A549 treated with dexamethasone at 1 μM for 4 hours (cell line): Measurements from ENCODE around the gene OPN1LW. TPM values are rescaled to one million over a fixed set of nuclear protein-coding genes. Genes with fewer than 3 reads are reported as not detected.

Experiments
- total RNA-seq: library from RNA; stranded (reverse); fragments of 200-300 nt; extraction: Qiagen RNA extraction; gene quantifications from 5 replicates; pipeline ENCODE4 v1.2.3, GENCODE V29; 2022

Gene OPN1LW
- total RNA-seq, result not detected in 5 replicates

DNA sequence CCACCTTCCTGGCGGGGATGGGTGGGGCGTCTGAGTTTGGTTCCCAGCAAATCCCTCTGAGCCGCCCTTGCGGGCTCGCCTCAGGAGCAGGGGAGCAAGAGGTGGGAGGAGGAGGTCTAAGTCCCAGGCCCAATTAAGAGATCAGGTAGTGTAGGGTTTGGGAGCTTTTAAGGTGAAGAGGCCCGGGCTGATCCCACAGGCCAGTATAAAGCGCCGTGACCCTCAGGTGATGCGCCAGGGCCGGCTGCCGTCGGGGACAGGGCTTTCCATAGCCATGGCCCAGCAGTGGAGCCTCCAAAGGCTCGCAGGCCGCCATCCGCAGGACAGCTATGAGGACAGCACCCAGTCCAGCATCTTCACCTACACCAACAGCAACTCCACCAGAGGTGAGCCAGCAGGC lies at the start of gene OPN1LW:
Gene OPN1LW (plus strand): TSS at position 234 of the 400 bp plus-strand sequence. CDS start 41 bp downstream, at position 275.

DNA sequence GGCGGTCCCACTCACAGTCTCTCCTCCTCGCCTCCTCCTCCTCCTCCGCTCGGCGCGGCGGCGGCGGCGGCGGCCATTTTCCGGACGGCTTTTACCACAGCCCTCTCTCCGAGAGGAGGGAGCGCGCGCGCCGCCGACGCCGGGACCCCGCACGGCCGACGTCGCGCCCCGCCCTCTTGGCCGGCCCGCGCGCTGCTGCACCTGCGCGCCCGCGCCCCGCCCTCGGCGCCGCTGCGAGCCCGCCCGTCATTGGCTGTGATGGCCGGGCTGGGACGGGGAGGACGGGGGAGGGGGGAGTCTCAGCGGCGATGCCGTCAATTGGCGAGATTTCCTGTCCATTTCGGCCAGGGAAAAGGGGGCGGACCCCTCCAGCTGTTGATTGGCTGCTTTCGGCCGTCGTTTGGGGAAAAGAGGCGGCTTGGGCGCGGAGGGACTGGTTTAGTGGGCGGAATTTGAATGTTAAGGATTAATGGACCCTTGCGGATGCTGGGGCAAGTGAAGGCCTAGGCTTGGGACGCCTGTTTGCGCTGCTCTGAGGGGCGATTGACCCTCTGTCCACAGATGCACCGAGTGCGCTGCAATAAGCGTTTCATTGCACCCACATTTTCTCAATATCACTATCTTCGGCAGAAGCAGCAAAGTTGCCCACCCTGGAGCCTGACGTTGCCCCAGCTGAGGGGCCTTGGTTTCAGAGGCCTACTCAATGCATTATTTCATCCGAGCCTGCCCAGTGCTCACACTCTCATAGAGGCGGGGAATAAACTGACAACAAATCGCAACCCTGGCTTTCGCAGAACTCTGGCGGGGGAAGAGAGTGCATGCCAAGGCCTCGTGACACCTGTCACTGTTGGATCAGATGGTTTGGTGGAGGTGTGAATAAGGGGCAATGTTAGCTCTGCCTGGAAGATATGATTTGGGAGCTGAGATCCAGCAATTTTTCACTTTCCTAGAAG lies 46.2 kb upstream of the OPN1LW start, which contains the start of gene MECP2:
Gene MECP2 (minus strand): TSS at position 129 of the 953 bp plus-strand sequence.

DNA sequence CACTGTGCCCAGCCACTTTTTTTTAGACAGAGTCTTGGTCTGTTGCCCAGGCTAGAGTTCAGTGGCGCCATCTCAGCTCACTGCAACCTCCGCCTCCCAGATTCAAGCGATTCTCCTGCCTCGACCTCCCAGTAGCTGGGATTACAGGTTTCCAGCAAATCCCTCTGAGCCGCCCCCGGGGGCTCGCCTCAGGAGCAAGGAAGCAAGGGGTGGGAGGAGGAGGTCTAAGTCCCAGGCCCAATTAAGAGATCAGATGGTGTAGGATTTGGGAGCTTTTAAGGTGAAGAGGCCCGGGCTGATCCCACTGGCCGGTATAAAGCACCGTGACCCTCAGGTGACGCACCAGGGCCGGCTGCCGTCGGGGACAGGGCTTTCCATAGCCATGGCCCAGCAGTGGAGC lies 38.3 kb downstream of the OPN1LW start, which contains the start of gene OPN1MW:
Gene OPN1MW (plus strand): TSS at position 301 of the 400 bp plus-strand sequence. CDS start 82 bp downstream, at position 383.

Other genes starting within 250 kb of the OPN1LW start
- gene AVPR2, start 239.6 kb upstream of the OPN1LW start, total RNA-seq, result 0.05 TPM in 1 of 5 replicates, not detected in the others
- 0.82 to 2.5 TPM (median 2.0 TPM) in 5 replicates for gene ARHGAP4, start 218.0 kb upstream of the OPN1LW start, total RNA-seq
- 200 to 245 TPM (median 214 TPM) in 5 replicates for gene NAA10, start 209.2 kb upstream of the OPN1LW start, total RNA-seq
- 0.09 to 0.20 TPM (median 0.09 TPM) in 3 of 5 replicates, not detected in the others for gene RENBP, start 199.6 kb upstream of the OPN1LW start, total RNA-seq
- 26.9 to 48.8 TPM (median 47.9 TPM) in 5 replicates for gene HCFC1, start 172.4 kb upstream of the OPN1LW start, total RNA-seq
- gene TMEM187, start 171.5 kb upstream of the OPN1LW start, total RNA-seq, result 4.0 to 6.5 TPM (median 4.7 TPM) in 5 replicates
- gene IRAK1, start 124.3 kb upstream of the OPN1LW start, total RNA-seq, result 184 to 233 TPM (median 221 TPM) in 5 replicates
- gene MECP2, start 46.5 kb upstream of the OPN1LW start, total RNA-seq, result 16.2 to 25.6 TPM (median 22.5 TPM) in 5 replicates
- not detected in 5 replicates for gene OPN1MW, start 38.4 kb downstream of the OPN1LW start, total RNA-seq
- not detected in 5 replicates for gene OPN1MW2, start 75.5 kb downstream of the OPN1LW start, total RNA-seq
- not detected in 5 replicates for gene OPN1MW3, start 113.3 kb downstream of the OPN1LW start, total RNA-seq
- 0.09 TPM in 1 of 5 replicates, not detected in the others for gene TEX28, start 150.9 kb downstream of the OPN1LW start, total RNA-seq
- 0.11 to 0.19 TPM (median 0.12 TPM) in 4 of 5 replicates, not detected in the other for gene TKTL1, start 151.6 kb downstream of the OPN1LW start, total RNA-seq
- gene FLNA, start 230.4 kb downstream of the OPN1LW start, total RNA-seq, result 1,222 to 1,700 TPM (median 1,580 TPM) in 5 replicates
- gene EMD, start 235.1 kb downstream of the OPN1LW start, total RNA-seq, result 134 to 157 TPM (median 149 TPM) in 5 replicates